GM19467 (cell line): Measurements from ENCODE around the gene CAMKK2.
"Not testable (repeated sequence)": the region's sequence is repeated elsewhere in the genome, so short reads cannot be mapped to it uniquely, and the experiment has no call there.

ENCODE experiments used
- ATAC-seq: cut with Tn5 transposase; IDR thresholded peaks from one replicate; pipeline ENCODE4 v1.9.1; 2021; ENCODE audit warnings: mild to moderate bottlenecking, moderate library complexity; ENCODE audit not compliant: unreplicated experiment

CAMKK2 gene

GRCh38 chr12:121227294-121227693 lies 69.2 kb downstream of the CAMKK2 start:
- ATAC-seq: peak; percentile 66

GRCh38 chr12:121226871-121227270 lies 69.6 kb downstream of the CAMKK2 start:
- ATAC-seq: peak; percentile 11

- no peak for ATAC-seq
Measured at GRCh38 chr12:121226399-121226798, 70.1 kb downstream of the CAMKK2 start.

GRCh38 chr12:121224591-121224990 lies 71.9 kb downstream of the CAMKK2 start:
- no peak for ATAC-seq

- ATAC-seq: no peak
Measured at GRCh38 chr12:121223292-121224285, 72.9 kb downstream of the CAMKK2 start.

- no peak for ATAC-seq
Measured at GRCh38 chr12:121222847-121223246, 73.7 kb downstream of the CAMKK2 start.

GRCh38 chr12:121219353-121219986 lies 77.0 kb downstream of the CAMKK2 start:
- ATAC-seq: no peak

GRCh38 chr12:121218588-121219352 lies 77.7 kb downstream of the CAMKK2 start:
- ATAC-seq: no peak

GRCh38 chr12:121217761-121218160 lies 78.7 kb downstream of the CAMKK2 start:
- no peak for ATAC-seq

- ATAC-seq: no peak
Measured at GRCh38 chr12:121217063-121217462, 79.4 kb downstream of the CAMKK2 start.

GRCh38 chr12:121216102-121216501 lies 80.4 kb downstream of the CAMKK2 start:
- no peak for ATAC-seq

- ATAC-seq: no peak
Measured at GRCh38 chr12:121214855-121215745, 81.4 kb downstream of the CAMKK2 start.

- ATAC-seq: no peak
Measured at GRCh38 chr12:121214166-121214777, 82.2 kb downstream of the CAMKK2 start.

GRCh38 chr12:121212875-121213274 lies 83.6 kb downstream of the CAMKK2 start:
- ATAC-seq: no peak

GRCh38 chr12:121209624-121210572 lies 86.6 kb downstream of the CAMKK2 start, which contains the start of gene P2RX4:
Gene P2RX4, plus strand, starts transcription at chr12:121210129. Its CDS starts 36 bp downstream, at chr12:121210165.
- peak; percentile 84 for ATAC-seq

- ATAC-seq: no peak
Measured at GRCh38 chr12:121209221-121209620, 87.3 kb downstream of the CAMKK2 start.

GRCh38 chr12:121208571-121208970 lies 87.9 kb downstream of the CAMKK2 start:
- ATAC-seq: not testable (repeated sequence)

GRCh38 chr12:121205491-121205890 lies 91.0 kb downstream of the CAMKK2 start:
- no peak for ATAC-seq

- no peak for ATAC-seq
Measured at GRCh38 chr12:121203482-121203881, 93.0 kb downstream of the CAMKK2 start.
